H1 (cell line): Measurements from ENCODE around the gene CHST8. TPM values are rescaled to one million over a fixed set of nuclear protein-coding genes. Genes with fewer than 3 reads are reported as not detected.

Source experiments
- CTCF ChIA-PET: fragments of 300-600 bp; sonication (Branson Sonifier 250); formaldehyde crosslinking; loops from one replicate; lab custom pipeline; 2021; ENCODE audit not compliant: partially characterized antibody; lab: Charles Lee
- POLR2A ChIA-PET: fragments of 300-600 bp; sonication (Branson Sonifier 250); formaldehyde crosslinking; loops from one replicate; lab custom pipeline; 2021; ENCODE audit warnings: inconsistent platforms; ENCODE audit not compliant: partially characterized antibody; lab: Charles Lee
- DNase-seq, 2 experiments: peaks; one replicate each; pipeline versions ENCODE4 v3.0.0 to v3.0.0-alpha.2; 2010 to 2022; ENCODE audit warnings: low spot score in 2 of 2, low read depth in 1 of 2, mixed read lengths in 1 of 2
- FAIRE-seq: peaks from 2 replicates; lab custom pipeline; 2011; peaks lifted over from hg19 to GRCh38; lab: Jason Lieb, UNC
- H2AFZ ChIP-seq: 2 replicates; pipeline ENCODE4 v1.8.1; 2012; ENCODE audit warnings: low read length, inconsistent platforms
- H2AK5ac ChIP-seq: 2 replicates; pipeline ENCODE4 v1.6.1; 2013; ENCODE audit warnings: low read depth, low read length
- H2BK120ac ChIP-seq: replicated peaks from 2 replicates; pipeline ENCODE3; 2013; ENCODE audit warnings: low read depth, low read length, inconsistent platforms
- H2BK12ac ChIP-seq: 2 replicates; pipeline ENCODE4 v1.6.1; 2013; ENCODE audit warnings: low read depth, low read length
- H2BK15ac ChIP-seq: 2 replicates; pipeline ENCODE4 v1.6.1; 2013; ENCODE audit warnings: low read length
- H2BK20ac ChIP-seq: 2 replicates; pipeline ENCODE4 v1.6.1; 2013; ENCODE audit warnings: low read length
- H2BK5ac ChIP-seq: 2 replicates; pipeline ENCODE4 v1.6.1; 2013; ENCODE audit warnings: low read depth, low read length
- H3K14ac ChIP-seq: 2 replicates; pipeline ENCODE4 v1.6.1; 2013; ENCODE audit warnings: inconsistent platforms; ENCODE audit not compliant: insufficient read length
- H3K18ac ChIP-seq: 2 replicates; pipeline ENCODE4 v1.6.1; 2013; ENCODE audit warnings: low read length; ENCODE audit errors: extremely low read depth
- H3K23ac ChIP-seq: 2 replicates; pipeline ENCODE4 v1.6.1; 2013; ENCODE audit warnings: inconsistent platforms; ENCODE audit not compliant: insufficient read length
- H3K23me2 ChIP-seq: 2 replicates; pipeline ENCODE4 v1.6.1; 2013; ENCODE audit warnings: low read depth, low read length
- H3K27ac ChIP-seq: 2 replicates; pipeline ENCODE4 v1.6.1; 2011; ENCODE audit warnings: low read depth, low read length, inconsistent platforms
- H3K27me3 ChIP-seq, 4 experiments: replicated peaks in 1 of 4; 1 replicate in 1 of 4; 2 replicates in 3 of 4; pipeline versions ENCODE4 v1.6.1 to v1.8.1; 2011 to 2013; ENCODE audit warnings: low read length in 3 of 4, mild to moderate bottlenecking in 3 of 4, inconsistent platforms in 2 of 4, mixed read lengths in 2 of 4, moderate library complexity in 1 of 4; ENCODE audit not compliant: control insufficient read depth in 3 of 4, insufficient read depth in 3 of 4; ENCODE audit errors: extremely low read depth in 1 of 4
- H3K36me3 ChIP-seq, 4 experiments: 2 replicates each; pipeline versions ENCODE4 v1.6.1 to v1.8.1; 2011 to 2013; ENCODE audit warnings: mild to moderate bottlenecking in 4 of 4, low read length in 3 of 4, moderate library complexity in 2 of 4, control low read depth in 1 of 4, inconsistent platforms in 1 of 4; ENCODE audit not compliant: insufficient read depth in 4 of 4, control insufficient read depth in 2 of 4
- H3K4ac ChIP-seq: replicated peaks from 2 replicates; pipeline ENCODE3; 2013; ENCODE audit warnings: low read length, low read depth, mixed read lengths, inconsistent platforms; ENCODE audit not compliant: insufficient read length
- H3K4me1 ChIP-seq, 4 experiments: replicated peaks in 1 of 4; 1 replicate in 1 of 4; 2 replicates in 3 of 4; pipeline versions ENCODE4 v1.6.1 to v1.8.1; 2011 to 2013; ENCODE audit warnings: low read length in 3 of 4, inconsistent platforms in 2 of 4, mixed read lengths in 1 of 4; ENCODE audit not compliant: insufficient read depth in 4 of 4, control insufficient read depth in 3 of 4
- H3K4me2 ChIP-seq, 2 experiments: 2 replicates each; pipeline versions ENCODE4 v1.6.1 to v1.8.1; 2011 to 2013; ENCODE audit warnings: low read depth in 2 of 2, low read length in 2 of 2, control low read depth in 1 of 2, inconsistent platforms in 1 of 2, mild to moderate bottlenecking in 1 of 2; ENCODE audit not compliant: insufficient read depth in 1 of 2
- H3K4me3 ChIP-seq, 4 experiments: fragments of 200-600, 300-600 bp in 1 of 4; sonication (generic), shearing (Covaris generic), sonication (Bioruptor Twin) in 1 of 4; 2 replicates each; pipeline versions ENCODE4 v1.5.1 to v1.8.1; 2011 to 2016; ENCODE audit warnings: low read length in 4 of 4, low read depth in 3 of 4, control low read depth in 2 of 4, inconsistent platforms in 2 of 4, mild to moderate bottlenecking in 2 of 4, mixed read lengths in 1 of 4, moderate library complexity in 1 of 4; ENCODE audit not compliant: insufficient read depth in 2 of 4; ENCODE audit errors: extremely low read depth in 1 of 4
- H3K56ac ChIP-seq: replicated peaks from 2 replicates; pipeline ENCODE3; 2013; ENCODE audit warnings: low read depth, mild to moderate bottlenecking, mixed read lengths, low read length, inconsistent platforms; ENCODE audit not compliant: insufficient read length
- H3K79me1 ChIP-seq: 2 replicates; pipeline ENCODE4 v1.6.1; 2013; ENCODE audit warnings: low read depth, low read length, control low read depth
- H3K79me2 ChIP-seq, 2 experiments: 2 replicates each; pipeline versions ENCODE4 v1.6.1 to v1.8.1; 2012 to 2013; ENCODE audit warnings: low read length in 2 of 2, mild to moderate bottlenecking in 2 of 2, inconsistent platforms in 1 of 2; ENCODE audit not compliant: insufficient read depth in 2 of 2, control insufficient read depth in 1 of 2
- H3K9ac ChIP-seq, 4 experiments: replicated peaks in 1 of 4; 1 replicate in 1 of 4; 2 replicates in 3 of 4; pipeline versions ENCODE4 v1.6.1 to v1.8.1; 2011 to 2013; ENCODE audit warnings: low read depth in 3 of 4, low read length in 3 of 4, control low read depth in 2 of 4, mild to moderate bottlenecking in 2 of 4, moderate library complexity in 2 of 4, inconsistent platforms in 1 of 4; ENCODE audit errors: extremely low read depth in 1 of 4
- H3K9me3 ChIP-seq, 2 experiments: 2 replicates each; pipeline versions ENCODE4 v1.6.1 to v1.8.1; 2012 to 2013; ENCODE audit warnings: mild to moderate bottlenecking in 2 of 2, moderate library complexity in 2 of 2, control low read depth in 1 of 2, inconsistent platforms in 1 of 2, low read depth in 1 of 2, low read length in 1 of 2, mixed read lengths in 1 of 2; ENCODE audit not compliant: insufficient read depth in 2 of 2
- H4K20me1 ChIP-seq, 2 experiments: replicated peaks in 1 of 2; 2 replicates each; pipeline versions ENCODE3 to v1.8.1; 2011 to 2013; ENCODE audit warnings: inconsistent platforms in 2 of 2, low read length in 2 of 2, mild to moderate bottlenecking in 1 of 2; ENCODE audit not compliant: insufficient read depth in 2 of 2, control insufficient read depth in 1 of 2
- H4K5ac ChIP-seq: 2 replicates; pipeline ENCODE4 v1.6.1; 2013; ENCODE audit warnings: low read length, low read depth, mixed read lengths, inconsistent platforms; ENCODE audit not compliant: insufficient read length
- H4K8ac ChIP-seq: 2 replicates; pipeline ENCODE4 v1.8.0; 2013; ENCODE audit warnings: mild to moderate bottlenecking, moderate library complexity, low read length, inconsistent platforms; ENCODE audit not compliant: insufficient read depth; ENCODE audit errors: extremely low read depth
- H4K91ac ChIP-seq: replicated peaks from 2 replicates; pipeline ENCODE3; 2013; ENCODE audit warnings: low read length, mixed read lengths, inconsistent platforms; ENCODE audit not compliant: insufficient read length
- BACH1 ChIP-seq: IDR thresholded peaks from 2 replicates; pipeline ENCODE4 v1.6.1; 2012; ENCODE audit warnings: low read length, improper control_type of control experiment
- CEBPB ChIP-seq: IDR thresholded peaks from 2 replicates; pipeline ENCODE4 v1.6.1; 2012; ENCODE audit warnings: low read depth, low read length
- CHD1 ChIP-seq: IDR thresholded peaks from 2 replicates; pipeline ENCODE4 v1.6.1; 2012; ENCODE audit warnings: low read depth, low read length, improper control_type of control experiment
- HDAC6 ChIP-seq: IDR thresholded peaks from one replicate; pipeline ENCODE4 v1.7.1; 2012; ENCODE audit warnings: low read depth, mild to moderate bottlenecking, inconsistent platforms, low read length, moderate library complexity
- JUN ChIP-seq: IDR thresholded peaks from 2 replicates; pipeline ENCODE4 v1.6.1; 2011; ENCODE audit warnings: low read depth, mild to moderate bottlenecking, improper control_type of control experiment, low read length
- KDM4A ChIP-seq: IDR thresholded peaks from one replicate; pipeline ENCODE4 v1.7.1; 2012; ENCODE audit warnings: low read depth, mild to moderate bottlenecking, moderate library complexity, low read length, inconsistent platforms; ENCODE audit not compliant: severe bottlenecking
- POLR2AphosphoS5 ChIP-seq: IDR thresholded peaks from 2 replicates; pipeline ENCODE4 v1.6.1; 2011; ENCODE audit warnings: low read depth, low read length
- RBBP5 ChIP-seq: IDR thresholded peaks from 2 replicates; pipeline ENCODE4 v1.7.1; 2012; ENCODE audit warnings: low read depth, mild to moderate bottlenecking, inconsistent platforms, low read length, moderate library complexity, borderline replicate concordance
- SAP30 ChIP-seq: fragments of 300-600 bp; sonication (generic); IDR thresholded peaks from 2 replicates; pipeline ENCODE4 v1.7.1; 2012; ENCODE audit warnings: low read length, moderate library complexity, mild to moderate bottlenecking, inconsistent platforms; ENCODE audit not compliant: insufficient read depth, insufficient replicate concordance
- SIX5 ChIP-seq: IDR thresholded peaks from 2 replicates; pipeline ENCODE4 v1.6.1; 2011; ENCODE audit warnings: mild to moderate bottlenecking, low read depth, low read length
- WGBS, 2 experiments: shearing (Covaris generic) in 1 of 2; methylation state at CpG; one replicate each; pipeline versions ENCODE4 v1.1.6 to v1.1.7; 2013 to 2015; ENCODE audit warnings: low lambda C conversion rate in 2 of 2, mixed read lengths in 2 of 2, inconsistent platforms in 1 of 2, low coverage in 1 of 2, missing lambda C conversion rate in 1 of 2; ENCODE audit not compliant: insufficient replicate concordance in 2 of 2, insufficient coverage in 1 of 2, insufficient read length in 1 of 2; ENCODE audit errors: extremely low coverage in 1 of 2, missing lambda C conversion rate in 1 of 2; 5-methylcytosine and 5-hydroxymethylcytosine counted together
- polyA plus RNA-seq, 7 experiments: library from polyadenylated mRNA; depleted of rRNA in 3 of 7; stranded (reverse) in 5 of 7; unstranded in 2 of 7; fragments of >200 nt in 5 of 7; fragments of 200-250 nt in 2 of 7; gene quantifications; 1 replicate in 5 of 7; 2 replicates in 1 of 7; 4 replicates in 1 of 7; pipeline versions ENCODE4 v1.2.1 to v1.2.3, GENCODE V29; 2011 to 2013; ENCODE audit warnings: missing spikeins in 2 of 7, mixed read lengths in 2 of 7
- total RNA-seq: library from RNA; stranded (reverse); fragmentation: NEBNext Ultra II Directional; extraction: Animal tissue kit (Norgen Biotek cat#: 25700); gene quantifications from 2 replicates; pipeline ENCODE4 v1.2.1, GENCODE V29; 2021
- TF ChIP-seq, protein P1 (sequence below): IDR thresholded peaks from 2 replicates; pipeline ENCODE4 v1.6.1; 2012; ENCODE audit warnings: inconsistent platforms
- TF ChIP-seq, protein P2 (sequence below): IDR thresholded peaks from 2 replicates; pipeline ENCODE4 v1.6.1; 2012; ENCODE audit warnings: inconsistent platforms

The CHST8 gene
- total and polyA plus RNA-seq, 2 of the 8 experiments (the other 6 are each of a cell fraction or from before 2014, with no cell fraction given) = 10.8 to 28.2 TPM

DNA sequence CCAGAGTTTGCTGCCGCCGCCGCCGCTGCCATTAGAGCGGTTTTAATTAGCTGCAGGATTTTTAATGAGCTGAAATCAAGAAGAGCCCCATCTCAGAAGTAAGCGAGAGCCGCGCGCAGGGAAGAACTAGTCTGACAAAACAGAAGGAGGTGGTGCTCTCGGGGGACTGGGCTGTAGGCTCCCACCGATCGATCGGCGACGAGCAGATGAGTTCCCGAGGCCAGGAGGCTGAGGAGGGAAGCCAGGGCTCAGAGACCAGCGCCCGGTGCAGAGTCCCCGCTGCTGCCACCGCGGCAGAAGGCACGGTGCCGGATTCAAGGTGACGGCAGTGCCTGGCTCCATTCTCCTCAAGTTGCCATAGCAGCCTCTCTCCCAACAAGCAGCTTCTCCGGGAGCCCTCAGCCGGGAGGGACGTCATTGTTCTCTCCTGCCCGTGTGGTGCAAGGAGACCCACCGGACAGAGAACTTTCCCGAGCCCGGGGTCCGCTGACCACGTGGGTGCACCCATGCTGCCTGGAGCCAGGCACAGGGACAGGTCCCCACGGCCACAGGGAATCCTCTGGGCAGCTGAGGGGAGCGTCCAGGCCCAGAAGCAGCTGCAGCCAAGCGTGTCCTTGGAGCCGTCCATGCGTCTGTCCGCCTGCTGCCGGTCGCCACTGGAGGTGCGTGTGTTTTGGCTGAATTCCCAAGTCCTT lies 62.9 kb downstream of the CHST8 start:
- no peak overlapping the region; the same call in 1 of the 2 replicates for H3K18ac ChIP-seq
- H3K4me1 ChIP-seq = peaks cover 0 to 14% (median 4%) of the 10 kb centered on the region in 4 experiments; a peak in 4 of 7 replicates
- H3K56ac ChIP-seq = no peak overlapping the region
- H4K8ac ChIP-seq = no peak overlapping the region; the same call in 1 of the 2 replicates
- no peaks in the 10 kb centered on the region for H3K9me3 ChIP-seq
- CTCF ChIA-PET = no interaction called here
- H3K27me3 ChIP-seq = no peaks in the 10 kb centered on the region; a peak in 1 of 7 replicates
- H4K20me1 ChIP-seq = peaks cover 8 to 13% of the 10 kb centered on the region in 2 experiments
- 55% methylated on average over 41 of the region's 42 CpGs; no CpG with 5 or more reads in 1 of the 2 experiments for WGBS, 2 experiments
- no peak overlapping the region for H2BK5ac ChIP-seq
- no peak overlapping the region for H4K5ac ChIP-seq
- no peak overlapping the region for H2BK20ac ChIP-seq
- H3K36me3 ChIP-seq = no peaks in the 10 kb centered on the region
- peak overlapping the region in 1 of 4 experiments; percentile 49; a peak in 4 of 8 replicates for H3K4me3 ChIP-seq
- POLR2A ChIA-PET = interaction anchor here (0.8 to 1.2 kb wide), 2 partner anchors 58 to 162 kb away, joined by 3 to 4 read pairs; no protein-coding TSS in a partner anchor
- no peak overlapping the region for H3K14ac ChIP-seq
- no peak overlapping the region for H3K9ac ChIP-seq
- no peaks in the 10 kb centered on the region for H3K79me2 ChIP-seq
- no peak overlapping the region for H2BK15ac ChIP-seq
- H4K91ac ChIP-seq = no peak overlapping the region
- FAIRE-seq = no peak
- H3K27ac ChIP-seq = no peak overlapping the region
- no peak overlapping the region for H2AFZ ChIP-seq
- no peak overlapping the region for H2AK5ac ChIP-seq
- no peak overlapping the region for H3K23ac ChIP-seq
- H3K4ac ChIP-seq = no peak overlapping the region
- no peak overlapping the region for H2BK12ac ChIP-seq
- H3K23me2 ChIP-seq = no peaks in the 10 kb centered on the region
- no peak overlapping the region for H2BK120ac ChIP-seq
- H3K79me1 ChIP-seq = peaks cover 2% of the 10 kb centered on the region; the same call in 1 of the 2 replicates
- peak overlapping the region; percentile 15 to 57; a peak in 3 of 4 replicates for H3K4me2 ChIP-seq
- DNase-seq = no peak
- TF ChIP-seq POLR2AphosphoS5 (no peak), BACH1 (no peak), KDM4A (no peak), HDAC6 (no peak), RBBP5 (no peak), JUN (no peak), SIX5 (no peak), CEBPB (no peak), SAP30 (no peak), CHD1 (no peak)
- TF ChIP-seq, protein P1, sequence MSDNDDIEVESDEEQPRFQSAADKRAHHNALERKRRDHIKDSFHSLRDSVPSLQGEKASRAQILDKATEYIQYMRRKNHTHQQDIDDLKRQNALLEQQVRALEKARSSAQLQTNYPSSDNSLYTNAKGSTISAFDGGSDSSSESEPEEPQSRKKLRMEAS = no peak
- TF ChIP-seq, protein P2, sequence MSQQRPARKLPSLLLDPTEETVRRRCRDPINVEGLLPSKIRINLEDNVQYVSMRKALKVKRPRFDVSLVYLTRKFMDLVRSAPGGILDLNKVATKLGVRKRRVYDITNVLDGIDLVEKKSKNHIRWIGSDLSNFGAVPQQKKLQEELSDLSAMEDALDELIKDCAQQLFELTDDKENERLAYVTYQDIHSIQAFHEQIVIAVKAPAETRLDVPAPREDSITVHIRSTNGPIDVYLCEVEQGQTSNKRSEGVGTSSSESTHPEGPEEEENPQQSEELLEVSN = no peak
